SK-N-SH treated with all-trans-retinoic acid at 6 μM for 48 hours (cell line): Measurements from ENCODE around the gene LDB1.

Experiments used
- ATAC-seq: fragments of 200-7000 bp; cut with Tn5 transposase; 3 replicates; pipeline ENCODE4 v1.9.1; 2020; ENCODE audit warnings: mild to moderate bottlenecking, moderate library complexity
- ARNTL ChIP-seq: fragments of 450-650 bp; formaldehyde crosslinking; IDR thresholded peaks from 2 replicates; pipeline ENCODE4 v1.5.0; 2020; ENCODE audit warnings: low read depth, mild to moderate bottlenecking, moderate library complexity, borderline replicate concordance
- BACH2 ChIP-seq: fragments of 250-450 bp; sonication (Bioruptor Pico); IDR thresholded peaks from 2 replicates; pipeline ENCODE4 v1.9.0; 2021; ENCODE audit warnings: mild to moderate bottlenecking, borderline replicate concordance
- CREB5 ChIP-seq: fragments of 250-450 bp; sonication (Bioruptor Pico); IDR thresholded peaks from 2 replicates; pipeline ENCODE4 v1.5.1; 2020; ENCODE audit warnings: low read depth, mild to moderate bottlenecking, moderate library complexity
- CSDC2 ChIP-seq: fragments of 250-450 bp; sonication (Bioruptor Pico); IDR thresholded peaks from 2 replicates; pipeline ENCODE4 v1.5.0; 2020; ENCODE audit warnings: mild to moderate bottlenecking, moderate library complexity
- CSRNP3 ChIP-seq: fragments of 250-450 bp; sonication (Bioruptor Pico); IDR thresholded peaks from 2 replicates; pipeline ENCODE4 v1.5.1; 2021; ENCODE audit warnings: mild to moderate bottlenecking, moderate library complexity
- ESRRG ChIP-seq: fragments of 250-450 bp; sonication (Bioruptor Pico); IDR thresholded peaks from 2 replicates; pipeline ENCODE4 v1.6.1; 2021; ENCODE audit warnings: mild to moderate bottlenecking
- GLIS3 ChIP-seq: fragments of 250-450 bp; sonication (Bioruptor Pico); IDR thresholded peaks from 2 replicates; pipeline ENCODE4 v1.5.0; 2020; ENCODE audit warnings: mild to moderate bottlenecking, moderate library complexity
- OSR1 ChIP-seq: fragments of 250-450 bp; sonication (Bioruptor Pico); IDR thresholded peaks from 2 replicates; pipeline ENCODE4 v1.8.0; 2022; ENCODE audit warnings: moderate library complexity, mild to moderate bottlenecking, inconsistent platforms
- PATZ1 ChIP-seq: fragments of 250-450 bp; sonication (Bioruptor Pico); IDR thresholded peaks from 2 replicates; pipeline ENCODE4 v1.8.0; 2020; ENCODE audit warnings: mild to moderate bottlenecking, moderate library complexity, borderline replicate concordance
- POU6F1 ChIP-seq: fragments of 250-450 bp; sonication (Bioruptor Pico); IDR thresholded peaks from 2 replicates; pipeline ENCODE4 v1.8.0; 2021; ENCODE audit warnings: low read depth, mild to moderate bottlenecking, moderate library complexity, borderline replicate concordance
- RARB ChIP-seq: fragments of 250-450 bp; sonication (Bioruptor Pico); IDR thresholded peaks from 2 replicates; pipeline ENCODE4 v1.8.0; 2021; ENCODE audit warnings: mild to moderate bottlenecking, moderate library complexity
- SNAI2 ChIP-seq: fragments of 250-450 bp; sonication (Bioruptor Pico); IDR thresholded peaks from 2 replicates; pipeline ENCODE4 v1.5.0; 2020; ENCODE audit warnings: mild to moderate bottlenecking, moderate library complexity
- TCF4 ChIP-seq: fragments of 250-450 bp; sonication (Bioruptor Pico); IDR thresholded peaks from 2 replicates; pipeline ENCODE4 v1.8.0; 2021; ENCODE audit warnings: mild to moderate bottlenecking, moderate library complexity, borderline replicate concordance
- TOX ChIP-seq: fragments of 250-450 bp; sonication (Bioruptor Pico); IDR thresholded peaks from 2 replicates; pipeline ENCODE4 v1.8.0; 2021; ENCODE audit warnings: mild to moderate bottlenecking, moderate library complexity, borderline replicate concordance
- TSHZ2 ChIP-seq: fragments of 250-450 bp; sonication (Bioruptor Pico); IDR thresholded peaks from 2 replicates; pipeline ENCODE4 v1.5.0; 2020; ENCODE audit warnings: mild to moderate bottlenecking, moderate library complexity
- ZC3H10 ChIP-seq: fragments of 250-450 bp; sonication (Bioruptor Pico); IDR thresholded peaks from 2 replicates; pipeline ENCODE4 v1.5.1; 2021; ENCODE audit warnings: mild to moderate bottlenecking, moderate library complexity
- ZFP3 ChIP-seq: fragments of 250-450 bp; sonication (Bioruptor Pico); IDR thresholded peaks from 2 replicates; pipeline ENCODE4 v1.5.0; 2020; ENCODE audit warnings: mild to moderate bottlenecking, moderate library complexity
- ZFP30 ChIP-seq: fragments of 450-650 bp; formaldehyde crosslinking; IDR thresholded peaks from 2 replicates; pipeline ENCODE4 v1.5.0; 2022; ENCODE audit warnings: mild to moderate bottlenecking, moderate library complexity
- ZNF565 ChIP-seq: fragments of 450-650 bp; formaldehyde crosslinking; conservative IDR thresholded peaks from 2 replicates; pipeline ENCODE4 v1.5.0; 2020; ENCODE audit warnings: low read depth, mild to moderate bottlenecking, moderate library complexity
- ZNF70 ChIP-seq: fragments of 450-650 bp; formaldehyde crosslinking; IDR thresholded peaks from 2 replicates; pipeline ENCODE4 v1.5.0; 2020; ENCODE audit warnings: mild to moderate bottlenecking, moderate library complexity
- ZNF8 ChIP-seq: fragments of 450-650 bp; formaldehyde crosslinking; IDR thresholded peaks from 2 replicates; pipeline ENCODE4 v1.5.0; 2020; ENCODE audit warnings: mild to moderate bottlenecking, moderate library complexity

The LDB1 gene

GRCh38 chr10:102101152-102101551, 19.0 kb downstream of the LDB1 start:
- no peak for TF ChIP-seq PATZ1 (CRISPR knock-in tag)
- TF ChIP-seq SNAI2 (CRISPR knock-in tag): no peak
- TF ChIP-seq RARB (CRISPR knock-in tag): no peak
- TF ChIP-seq BACH2 (CRISPR knock-in tag): no peak
- no peak for TF ChIP-seq CSDC2 (CRISPR knock-in tag)
- no peak for TF ChIP-seq TSHZ2 (CRISPR knock-in tag)
- TF ChIP-seq ZFP30: no peak
- TF ChIP-seq OSR1 (CRISPR knock-in tag): no peak
- no peak for TF ChIP-seq TOX
- TF ChIP-seq CREB5: no peak
- no peak for TF ChIP-seq ARNTL (CRISPR knock-in tag)
- TF ChIP-seq ZC3H10 (CRISPR knock-in tag): no peak
- TF ChIP-seq TCF4 (CRISPR knock-in tag): no peak
- no peak for TF ChIP-seq ZNF70 (CRISPR knock-in tag)
- no peak for TF ChIP-seq ZFP3 (CRISPR knock-in tag)
- TF ChIP-seq ZNF565: no peak
- ATAC-seq: peak; percentile 30; the same call in 2 of the 3 replicates

- TF ChIP-seq CSRNP3 (no peak), PATZ1 (CRISPR knock-in tag) (no peak), CREB5 (no peak), ZC3H10 (CRISPR knock-in tag) (no peak), ZFP3 (CRISPR knock-in tag) (no peak), ESRRG (CRISPR knock-in tag) (no peak), SNAI2 (CRISPR knock-in tag) (no peak), OSR1 (CRISPR knock-in tag) (no peak), ARNTL (CRISPR knock-in tag) (no peak), ZNF8 (CRISPR knock-in tag) (no peak), ZNF565 (no peak), GLIS3 (no peak), POU6F1 (no peak), TCF4 (CRISPR knock-in tag) (no peak), TSHZ2 (CRISPR knock-in tag) (no peak)
- no peak for ATAC-seq
Observed at GRCh38 chr10:102096449-102096848, 23.7 kb downstream of the LDB1 start.
